Measurements from ENCODE around the gene LYSMD2. TPM values are rescaled to one million over a fixed set of nuclear protein-coding genes. Genes with fewer than 3 reads are reported as not detected.

The LYSMD2 gene
- total RNA-seq, 1 donor from 2014 or later = not detected

DNA sequence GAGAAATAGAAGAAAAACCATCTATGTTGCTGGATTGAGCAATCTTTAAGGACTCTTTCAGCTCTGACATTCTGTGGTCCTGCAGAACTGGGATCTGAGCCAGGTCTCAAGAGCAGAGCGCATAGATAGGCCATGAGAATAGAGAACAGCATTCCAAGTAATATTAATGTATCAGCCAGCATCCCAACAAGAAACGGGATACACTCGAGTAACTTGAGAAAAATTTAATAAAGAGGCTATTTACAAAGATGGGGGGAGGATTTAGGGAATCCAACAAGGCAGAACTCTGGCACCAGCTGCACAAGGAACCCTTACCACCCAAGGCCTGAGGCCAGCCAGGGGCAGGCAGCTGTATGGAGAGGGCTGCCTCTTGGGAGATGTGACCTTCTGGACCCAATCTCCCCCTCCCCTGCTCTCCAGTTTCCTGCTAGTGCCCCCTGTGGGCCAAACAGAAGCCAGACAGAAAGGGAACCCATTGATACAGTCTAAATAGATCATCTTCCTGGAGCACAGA lies 22.2 kb upstream of the LYSMD2 start:
- TF ChIP-seq EZH2phosphoT487 (IDR thresholded peaks at IDR 0.05) = no peak
- TF ChIP-seq, protein P1, sequence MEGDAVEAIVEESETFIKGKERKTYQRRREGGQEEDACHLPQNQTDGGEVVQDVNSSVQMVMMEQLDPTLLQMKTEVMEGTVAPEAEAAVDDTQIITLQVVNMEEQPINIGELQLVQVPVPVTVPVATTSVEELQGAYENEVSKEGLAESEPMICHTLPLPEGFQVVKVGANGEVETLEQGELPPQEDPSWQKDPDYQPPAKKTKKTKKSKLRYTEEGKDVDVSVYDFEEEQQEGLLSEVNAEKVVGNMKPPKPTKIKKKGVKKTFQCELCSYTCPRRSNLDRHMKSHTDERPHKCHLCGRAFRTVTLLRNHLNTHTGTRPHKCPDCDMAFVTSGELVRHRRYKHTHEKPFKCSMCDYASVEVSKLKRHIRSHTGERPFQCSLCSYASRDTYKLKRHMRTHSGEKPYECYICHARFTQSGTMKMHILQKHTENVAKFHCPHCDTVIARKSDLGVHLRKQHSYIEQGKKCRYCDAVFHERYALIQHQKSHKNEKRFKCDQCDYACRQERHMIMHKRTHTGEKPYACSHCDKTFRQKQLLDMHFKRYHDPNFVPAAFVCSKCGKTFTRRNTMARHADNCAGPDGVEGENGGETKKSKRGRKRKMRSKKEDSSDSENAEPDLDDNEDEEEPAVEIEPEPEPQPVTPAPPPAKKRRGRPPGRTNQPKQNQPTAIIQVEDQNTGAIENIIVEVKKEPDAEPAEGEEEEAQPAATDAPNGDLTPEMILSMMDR (IDR thresholded peaks at IDR 0.05) = peak; percentile 36
- no peak overlapping the region for H3K4me2 ChIP-seq
- DNase-seq (ENCODE audit: low spot score) = peak; percentile 27
- Mint-ChIP-seq H3K27ac (no peak overlapping the region), H3K27me3 (ENCODE audit: insufficient read depth, low read depth) (peaks cover 2% of the 10 kb centered on the region), H3K9me3 (no peaks in the 10 kb centered on the region), H3K4me3 (no peak overlapping the region), H3K4me1 (peaks cover 2% of the 10 kb centered on the region), H3K36me3 (no peaks in the 10 kb centered on the region)
- H2AFZ ChIP-seq (replicated peaks) = no peak overlapping the region
- no peaks in the 10 kb centered on the region for H3K36me3 ChIP-seq
- H4K20me1 ChIP-seq (ENCODE audit: low read depth) = no peaks in the 10 kb centered on the region
- no peak overlapping the region for H3K27ac ChIP-seq
- no peak overlapping the region for H3K9ac ChIP-seq
- H3K9me3 ChIP-seq (ENCODE audit: low read depth) = no peaks in the 10 kb centered on the region
- H3K79me2 ChIP-seq (ENCODE audit: low read depth) = no peaks in the 10 kb centered on the region
- no peak overlapping the region for H3K4me3 ChIP-seq
- H3K4me1 ChIP-seq = no peaks in the 10 kb centered on the region
- H3F3A ChIP-seq (ENCODE audit: low read depth) = no peaks in the 10 kb centered on the region
- peaks cover 5% of the 10 kb centered on the region for H3K27me3 ChIP-seq

GRCh38 chr15:51758645-51759044 lies 21.2 kb upstream of the LYSMD2 start:
- Histone ChIP-seq H3K27ac (no peak overlapping the region), H2AFZ (replicated peaks) (no peak overlapping the region), H3K27me3 (peaks cover 15% of the 10 kb centered on the region), H3K4me2 (no peak overlapping the region), H3F3A (ENCODE audit: low read depth) (no peaks in the 10 kb centered on the region), H3K4me3 (no peak overlapping the region), H3K4me1 (no peaks in the 10 kb centered on the region), H4K20me1 (ENCODE audit: low read depth) (no peaks in the 10 kb centered on the region), H3K9me3 (ENCODE audit: low read depth) (no peaks in the 10 kb centered on the region), H3K79me2 (ENCODE audit: low read depth) (no peaks in the 10 kb centered on the region), H3K9ac (no peak overlapping the region), H3K36me3 (no peaks in the 10 kb centered on the region)
- H3K27ac Mint-ChIP-seq = no peak overlapping the region
- H3K36me3 Mint-ChIP-seq = no peaks in the 10 kb centered on the region
- H3K27me3 Mint-ChIP-seq (ENCODE audit: insufficient read depth, low read depth) = peaks cover 2% of the 10 kb centered on the region
- no peak overlapping the region for H3K4me3 Mint-ChIP-seq
- DNase-seq (ENCODE audit: low spot score) = no peak
- TF ChIP-seq, protein P1 (IDR thresholded peaks at IDR 0.05) = no peak
- TF ChIP-seq EZH2 (IDR thresholded peaks at IDR 0.05) (no peak), EZH2phosphoT487 (IDR thresholded peaks at IDR 0.05) (no peak)
- peaks cover 2% of the 10 kb centered on the region for H3K4me1 Mint-ChIP-seq
- H3K9me3 Mint-ChIP-seq = peaks cover 2% of the 10 kb centered on the region

- H3K4me3 ChIP-seq = no peak overlapping the region
- no peak for DNase-seq (ENCODE audit: low spot score)
- Mint-ChIP-seq H3K36me3 (no peaks in the 10 kb centered on the region), H3K4me1 (peaks cover 4% of the 10 kb centered on the region), H3K27ac (no peak overlapping the region), H3K4me3 (no peak overlapping the region), H3K27me3 (ENCODE audit: insufficient read depth, low read depth) (peaks cover 8% of the 10 kb centered on the region), H3K9me3 (peaks cover 2% of the 10 kb centered on the region)
- H3K27me3 ChIP-seq = peaks cover 27% of the 10 kb centered on the region
- no peaks in the 10 kb centered on the region for H3K79me2 ChIP-seq (ENCODE audit: low read depth)
- no peak for TF ChIP-seq EZH2phosphoT487 (IDR thresholded peaks at IDR 0.05)
- no peak for TF ChIP-seq EZH2 (IDR thresholded peaks at IDR 0.05)
- TF ChIP-seq, protein P1 (IDR thresholded peaks at IDR 0.05) = no peak
- H3K4me2 ChIP-seq = no peak overlapping the region
- H3K4me1 ChIP-seq = no peaks in the 10 kb centered on the region
- no peak overlapping the region for H3K9ac ChIP-seq
- no peaks in the 10 kb centered on the region for H3K9me3 ChIP-seq (ENCODE audit: low read depth)
- H3K36me3 ChIP-seq = no peaks in the 10 kb centered on the region
- no peak overlapping the region for H2AFZ ChIP-seq (replicated peaks)
- no peak overlapping the region for H3K27ac ChIP-seq
- H4K20me1 ChIP-seq (ENCODE audit: low read depth) = no peaks in the 10 kb centered on the region
- H3F3A ChIP-seq (ENCODE audit: low read depth) = no peaks in the 10 kb centered on the region
Measured at GRCh38 chr15:51757450-51757849, 20.0 kb upstream of the LYSMD2 start.

Data from neural progenitor cell (in vitro differentiated cells).